Right atrium auricular region (tissue), 2 donors: ENCODE results near the gene PLCL1. TPM values are rescaled to one million over a fixed set of nuclear protein-coding genes. Genes with fewer than 3 reads are reported as not detected.

ENCODE experiments used
- DNase-seq: peaks from one replicate; pipeline ENCODE4 v3.0.0-alpha.2; 2019; ENCODE audit warnings: low spot score
- H3K27ac ChIP-seq, 2 donors: fragments of 200-600 bp; sonication (generic); 1 replicate in 1 of 2; 2 replicates in 1 of 2; pipeline ENCODE4 v1.5.1; 2016 to 2019
- H3K27me3 ChIP-seq, 2 donors: fragments of 200-600 bp; sonication (generic); one replicate each; pipeline versions ENCODE4 v1.5.1 to v1.6.0; 2017 to 2019
- H3K36me3 ChIP-seq: fragments of 200-600 bp; sonication (generic); one replicate; pipeline ENCODE4 v1.5.1; 2016
- H3K4me1 ChIP-seq, 2 donors: fragments of 200-600 bp; sonication (generic); one replicate each; pipeline versions ENCODE4 v1.5.1 to v1.6.0; 2017 to 2019
- H3K4me3 ChIP-seq, 2 donors: fragments of 200-600 bp; sonication (generic); 1 replicate in 1 of 2; 2 replicates in 1 of 2; pipeline ENCODE4 v1.5.1; 2017 to 2019; ENCODE audit warnings: mild to moderate bottlenecking in 1 of 2, moderate library complexity in 1 of 2
- H3K9me3 ChIP-seq, 2 donors: fragments of 200-600 bp; sonication (generic); one replicate each; pipeline ENCODE4 v1.5.1; 2019
- total RNA-seq, 2 donors: library from RNA; depleted of rRNA; stranded (reverse); fragments of >200 nt; gene quantifications; one replicate each; pipeline ENCODE4 v1.1.0, GENCODE V29; 2016
- TF ChIP-seq, protein P1 (sequence below), 2 donors: fragments of 200-600 bp; sonication (generic); IDR thresholded peaks; one replicate each; pipeline ENCODE4 v1.5.1; 2019; ENCODE audit warnings: antibody characterized with exemption in 2 of 2

The PLCL1 gene
- total RNA-seq, 2 donors from 2014 or later: 26.8 to 32.0 TPM

DNA sequence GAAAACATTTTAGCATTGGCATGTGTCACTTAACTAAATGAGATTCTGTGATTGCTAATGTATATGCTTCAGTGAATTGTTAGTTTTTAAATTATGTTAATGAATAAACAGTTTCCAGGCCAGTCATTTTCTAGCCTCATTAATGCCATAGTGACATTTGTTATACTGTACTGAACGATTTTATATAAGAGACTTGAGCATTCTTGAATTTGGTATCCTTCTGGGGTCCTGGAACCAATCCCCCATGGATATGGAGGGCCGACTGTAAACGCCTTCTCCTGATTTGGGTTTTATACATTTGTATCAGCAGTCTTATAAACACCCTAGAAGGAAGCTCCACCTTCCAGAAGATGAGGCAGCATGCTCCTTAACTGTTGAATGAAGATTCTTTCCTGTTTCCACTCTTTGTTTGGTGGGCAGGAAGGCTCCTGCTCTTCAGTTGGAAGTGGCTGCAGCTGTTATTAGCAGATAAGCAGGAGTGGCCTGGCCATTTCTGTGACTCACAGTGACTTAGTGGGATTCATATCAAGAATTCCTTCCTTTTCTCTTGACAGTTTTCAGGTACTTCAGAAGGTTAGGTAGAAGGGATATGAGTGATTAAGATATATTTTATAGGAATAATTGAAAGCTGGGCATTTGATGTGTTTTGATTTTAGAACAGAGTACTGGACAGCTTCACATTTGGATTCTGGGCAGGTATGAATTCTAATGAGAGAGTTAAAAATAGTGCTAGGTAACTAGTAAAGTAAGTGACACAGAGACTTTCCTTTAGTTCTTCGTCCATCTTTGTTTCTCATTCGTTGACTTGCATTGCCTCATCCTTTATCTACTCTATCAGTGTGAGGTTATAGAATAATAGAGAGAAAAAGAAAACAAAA, 124.9 kb downstream of the PLCL1 start:
- H3K4me1 ChIP-seq: peaks cover 0 to 18% of the 10 kb centered on the region in 2 donors
- H3K27me3 ChIP-seq: no peaks in the 10 kb centered on the region
- no peak overlapping the region for H3K4me3 ChIP-seq
- no peaks in the 10 kb centered on the region for H3K36me3 ChIP-seq
- H3K27ac ChIP-seq: no peak overlapping the region
- H3K9me3 ChIP-seq: no peaks in the 10 kb centered on the region
- TF ChIP-seq, protein P1, sequence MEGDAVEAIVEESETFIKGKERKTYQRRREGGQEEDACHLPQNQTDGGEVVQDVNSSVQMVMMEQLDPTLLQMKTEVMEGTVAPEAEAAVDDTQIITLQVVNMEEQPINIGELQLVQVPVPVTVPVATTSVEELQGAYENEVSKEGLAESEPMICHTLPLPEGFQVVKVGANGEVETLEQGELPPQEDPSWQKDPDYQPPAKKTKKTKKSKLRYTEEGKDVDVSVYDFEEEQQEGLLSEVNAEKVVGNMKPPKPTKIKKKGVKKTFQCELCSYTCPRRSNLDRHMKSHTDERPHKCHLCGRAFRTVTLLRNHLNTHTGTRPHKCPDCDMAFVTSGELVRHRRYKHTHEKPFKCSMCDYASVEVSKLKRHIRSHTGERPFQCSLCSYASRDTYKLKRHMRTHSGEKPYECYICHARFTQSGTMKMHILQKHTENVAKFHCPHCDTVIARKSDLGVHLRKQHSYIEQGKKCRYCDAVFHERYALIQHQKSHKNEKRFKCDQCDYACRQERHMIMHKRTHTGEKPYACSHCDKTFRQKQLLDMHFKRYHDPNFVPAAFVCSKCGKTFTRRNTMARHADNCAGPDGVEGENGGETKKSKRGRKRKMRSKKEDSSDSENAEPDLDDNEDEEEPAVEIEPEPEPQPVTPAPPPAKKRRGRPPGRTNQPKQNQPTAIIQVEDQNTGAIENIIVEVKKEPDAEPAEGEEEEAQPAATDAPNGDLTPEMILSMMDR (IDR thresholded peaks at IDR 0.05): no peak
- DNase-seq: no peak

DNA sequence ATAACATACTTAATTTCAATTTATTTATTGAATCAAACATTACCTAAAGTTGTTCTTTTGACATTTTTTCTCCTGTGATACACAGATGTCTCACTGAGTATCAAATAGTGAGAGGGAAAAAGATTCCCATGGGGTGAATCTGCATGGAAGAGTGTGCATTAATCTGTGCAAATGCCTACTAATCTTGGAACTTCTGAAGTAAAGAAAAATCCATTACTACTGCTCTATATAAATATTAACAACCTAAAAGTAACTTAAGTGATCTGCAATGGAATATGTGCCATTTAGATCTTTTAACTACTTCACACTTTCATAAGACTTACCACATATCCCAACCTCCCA, 125.5 kb downstream of the PLCL1 start:
- TF ChIP-seq, protein P1 (IDR thresholded peaks at IDR 0.05): no peak
- H3K36me3 ChIP-seq: no peaks in the 10 kb centered on the region
- peaks cover 0 to 18% of the 10 kb centered on the region in 2 donors for H3K4me1 ChIP-seq
- H3K9me3 ChIP-seq: no peaks in the 10 kb centered on the region
- H3K27me3 ChIP-seq: no peaks in the 10 kb centered on the region
- no peak for DNase-seq
- no peak overlapping the region for H3K4me3 ChIP-seq
- no peak overlapping the region for H3K27ac ChIP-seq

DNA sequence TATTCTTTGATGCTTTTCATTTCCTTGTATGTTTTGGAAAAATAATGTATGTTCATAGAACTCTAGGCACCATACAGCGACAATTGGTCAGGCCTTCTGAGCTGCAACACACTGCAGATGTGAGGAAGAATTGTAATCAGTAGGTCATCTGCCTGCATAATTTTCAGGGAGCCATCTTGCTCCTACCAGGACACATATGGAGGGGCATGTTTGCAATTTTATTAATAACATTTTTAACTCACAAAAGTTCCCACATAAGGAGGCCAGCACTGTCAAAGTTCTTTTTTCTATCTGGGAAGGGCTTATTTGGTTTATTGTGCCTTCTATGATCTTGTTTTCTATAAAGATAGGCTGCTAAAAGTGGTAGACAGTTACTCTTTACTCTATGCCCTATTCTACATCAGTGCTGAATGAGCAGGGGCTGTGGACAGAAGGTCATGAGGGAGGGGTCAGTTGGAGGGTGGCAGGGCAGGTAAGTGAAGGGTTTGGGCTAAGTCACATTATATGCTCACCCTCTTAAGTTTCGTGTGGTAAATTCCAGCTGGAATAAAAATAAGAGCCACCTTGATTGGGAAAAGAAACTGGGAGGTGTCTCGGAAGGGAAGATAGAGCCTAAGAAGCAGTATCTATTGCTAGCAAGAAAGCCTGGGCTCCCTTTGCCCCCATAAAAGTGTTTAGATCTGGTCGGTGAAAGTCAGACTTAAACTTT, 126.3 kb downstream of the PLCL1 start:
- no peak for DNase-seq
- TF ChIP-seq, protein P1 (IDR thresholded peaks at IDR 0.05): no peak
- H3K36me3 ChIP-seq: no peaks in the 10 kb centered on the region
- H3K27ac ChIP-seq: no peak overlapping the region
- peaks cover 0 to 18% of the 10 kb centered on the region in 2 donors for H3K4me1 ChIP-seq
- no peaks in the 10 kb centered on the region for H3K27me3 ChIP-seq
- no peaks in the 10 kb centered on the region for H3K9me3 ChIP-seq
- no peak overlapping the region for H3K4me3 ChIP-seq

DNA sequence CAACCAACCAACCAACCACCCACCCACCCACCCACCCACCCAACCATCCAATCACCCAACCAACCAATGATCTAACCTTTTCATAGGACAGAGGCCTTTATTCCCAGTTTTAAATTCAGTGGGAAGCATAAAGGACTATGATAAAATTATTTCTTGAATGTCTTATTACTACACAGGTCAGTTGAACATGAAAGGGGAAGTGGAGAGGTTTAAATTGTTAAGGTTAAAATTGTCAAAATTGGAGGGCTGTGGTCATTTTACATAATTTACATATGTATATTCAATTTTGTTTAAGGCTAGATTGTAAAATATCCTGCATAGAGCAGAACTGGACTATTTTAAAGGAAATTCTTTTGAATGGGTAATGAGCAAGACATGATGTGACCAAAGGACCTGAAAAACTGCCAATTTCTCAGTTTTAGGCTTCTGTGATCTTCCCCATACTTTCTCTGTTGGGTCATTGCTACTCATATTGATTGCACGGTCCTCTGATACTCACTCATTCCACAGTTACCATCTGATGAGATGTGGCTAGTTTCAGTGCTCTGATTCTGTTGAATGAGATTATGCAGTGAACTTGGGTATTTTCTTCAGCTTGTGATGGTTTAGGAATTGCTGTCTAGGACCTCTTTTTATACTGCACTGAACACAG, 127.4 kb downstream of the PLCL1 start:
- TF ChIP-seq, protein P1 (IDR thresholded peaks at IDR 0.05): no peak
- Histone ChIP-seq H3K4me3 (no peak overlapping the region), H3K4me1 (peaks cover 0 to 18% of the 10 kb centered on the region in 2 donors), H3K27ac (no peak overlapping the region), H3K36me3 (no peaks in the 10 kb centered on the region), H3K9me3 (no peaks in the 10 kb centered on the region), H3K27me3 (no peaks in the 10 kb centered on the region)
- no peak for DNase-seq

DNA sequence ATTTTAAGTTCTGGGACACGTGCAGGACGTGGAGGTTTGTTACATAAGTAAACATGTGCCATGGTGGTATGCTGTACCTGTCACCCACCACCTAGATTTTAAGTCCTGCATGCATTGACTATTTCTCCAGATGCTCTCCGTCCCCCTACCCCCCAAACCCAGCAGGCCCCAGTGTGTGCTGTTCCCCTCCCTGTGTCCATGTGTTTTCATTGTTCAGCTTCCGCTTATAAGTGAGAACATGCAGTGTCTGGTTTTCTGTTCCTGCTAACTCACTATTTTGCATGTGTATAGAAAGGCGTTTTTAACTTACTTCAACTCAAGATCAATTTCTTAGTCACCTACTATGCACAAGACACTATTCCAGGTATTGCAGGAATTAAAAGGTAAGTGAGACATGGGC, 128.0 kb downstream of the PLCL1 start:
- DNase-seq: no peak
- no peak overlapping the region for H3K27ac ChIP-seq
- H3K36me3 ChIP-seq: no peaks in the 10 kb centered on the region
- TF ChIP-seq, protein P1 (IDR thresholded peaks at IDR 0.05): no peak
- no peaks in the 10 kb centered on the region for H3K27me3 ChIP-seq
- peaks cover 0 to 18% of the 10 kb centered on the region in 2 donors for H3K4me1 ChIP-seq
- no peaks in the 10 kb centered on the region for H3K9me3 ChIP-seq
- H3K4me3 ChIP-seq: no peak overlapping the region
